ENCODE data around the gene SP4. TPM values are rescaled to one million over a fixed set of nuclear protein-coding genes. Genes with fewer than 3 reads are reported as not detected.
"Not testable (repeated sequence)": the region's sequence is repeated elsewhere in the genome, so short reads cannot be mapped to it uniquely, and the experiment has no call there.

Gene SP4
- total RNA-seq, 1 donor from 2014 or later: 5.8 TPM

DNA sequence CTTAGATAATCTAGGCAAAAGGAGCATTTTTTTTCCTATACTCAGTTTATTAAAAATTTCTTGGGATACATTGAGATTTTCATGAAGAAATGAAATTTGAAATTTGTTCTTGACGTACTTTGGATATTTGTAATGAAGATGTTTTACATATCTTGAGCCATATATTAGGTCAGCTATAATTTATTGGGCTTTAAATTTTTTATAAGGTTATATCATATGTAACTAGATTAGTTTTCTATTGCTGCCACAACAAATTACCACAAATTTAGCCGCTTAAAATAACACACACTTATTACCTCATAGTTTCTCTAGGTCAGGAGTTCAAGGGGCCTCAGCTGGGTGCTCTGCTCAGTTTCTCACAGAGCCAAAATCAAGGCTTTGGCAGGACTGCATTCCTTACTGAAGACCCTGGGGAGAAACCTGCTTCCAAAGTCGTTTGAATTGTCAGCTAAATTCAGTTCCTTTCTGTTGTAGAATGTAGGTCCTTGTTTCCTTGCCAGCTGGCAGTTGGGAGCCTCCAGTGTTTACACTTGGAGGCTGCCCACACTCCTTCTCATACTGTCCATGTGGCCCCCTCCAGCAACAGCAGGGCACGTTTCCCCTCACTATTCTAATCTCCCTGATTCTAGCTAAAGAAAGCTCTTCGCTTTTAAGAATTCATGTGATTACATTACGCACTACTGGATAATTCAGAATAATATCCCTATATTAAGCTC, 72.4 kb downstream of the SP4 start:
- ATAC-seq: no peak
- intact Hi-C loops (cut with micrococcal nuclease): no loop called here

DNA sequence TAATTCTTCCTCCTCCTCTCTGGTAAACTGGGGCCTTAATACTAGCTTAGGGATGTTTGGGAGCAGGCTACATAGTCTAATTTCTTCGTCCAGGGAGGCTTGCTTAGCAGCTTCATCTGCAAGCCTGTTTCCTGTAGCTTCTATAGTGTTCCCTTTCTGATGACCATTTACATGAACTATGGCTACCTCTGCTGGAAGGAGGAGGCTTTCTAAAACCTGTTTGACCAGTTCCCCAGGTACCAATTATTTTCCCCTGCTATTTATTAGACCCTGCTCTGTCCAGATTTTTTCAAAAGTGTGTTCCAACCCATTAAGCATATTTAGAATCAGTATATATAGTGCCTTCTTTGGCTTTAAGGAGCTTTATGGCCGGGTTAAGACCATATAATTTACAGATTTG, 76.1 kb downstream of the SP4 start:
- no peak for ATAC-seq
- intact Hi-C loops (cut with micrococcal nuclease): no loop called here
- DNase-seq: no peak

More for the DNA sequence above, 72.4 kb downstream of the SP4 start:
- DNase-seq: no peak

DNA sequence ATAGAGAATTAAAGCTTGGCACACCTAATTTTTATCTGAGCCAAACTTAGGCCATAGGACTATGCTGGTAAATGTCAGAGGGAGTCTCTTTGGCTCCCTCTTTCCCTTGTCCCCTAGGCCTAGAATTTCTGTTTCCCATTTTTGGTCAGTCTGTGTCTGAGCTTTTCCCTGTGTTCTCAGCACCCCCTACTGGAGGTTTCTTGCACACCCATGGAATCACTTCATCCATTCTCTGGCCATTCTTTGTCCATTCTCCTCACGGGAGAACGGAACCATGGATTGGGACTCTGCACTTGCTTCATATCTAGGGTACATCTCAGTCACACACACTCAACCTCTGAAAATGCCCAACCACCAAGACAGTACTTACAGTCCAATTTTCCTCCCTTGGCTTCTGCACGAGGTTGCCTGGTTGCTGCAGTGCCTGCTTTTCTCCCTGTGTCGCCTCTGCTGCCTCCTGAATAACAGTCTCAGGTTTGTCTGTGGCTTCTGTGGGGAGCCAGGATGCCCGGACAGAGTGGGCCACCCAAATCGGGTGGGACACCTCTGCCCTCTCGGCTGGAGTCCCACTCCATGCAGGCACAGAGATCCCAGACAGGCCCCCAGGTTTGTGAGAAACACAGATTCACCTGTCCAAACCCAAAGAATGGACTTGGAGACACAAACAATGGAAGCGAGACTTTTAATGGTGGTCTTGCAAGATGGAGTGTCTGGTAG, 79.9 kb downstream of the SP4 start:
- ATAC-seq (peak; percentile 57), DNase-seq (no peak)
- intact Hi-C loops (cut with micrococcal nuclease): loop anchor here (5.0 kb wide), 1 partner anchor 250 kb away; no protein-coding TSS in a partner anchor

DNA sequence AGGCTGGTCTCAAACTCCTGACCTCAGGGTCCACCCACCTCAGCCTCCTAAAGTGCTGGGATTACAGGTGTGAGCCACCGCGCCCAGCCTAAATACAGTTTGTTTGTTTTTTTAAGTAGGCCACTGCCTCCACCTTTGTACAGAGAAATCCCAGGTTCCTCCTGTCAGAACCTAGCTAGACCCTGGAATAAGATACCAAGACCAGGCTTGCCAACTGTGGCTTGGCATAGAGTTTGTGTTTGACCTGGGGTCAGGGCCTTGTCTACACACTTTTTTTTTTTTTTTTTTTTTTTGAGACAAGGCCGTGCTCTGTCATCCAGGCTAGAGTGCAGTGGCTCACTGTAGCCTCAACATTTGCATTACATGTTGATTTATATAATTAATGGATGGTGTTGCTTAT, 80.7 kb downstream of the SP4 start:
- intact Hi-C loops (cut with micrococcal nuclease): loop anchor here (5.0 kb wide), 1 partner anchor 251 kb away; no protein-coding TSS in a partner anchor
- ATAC-seq (no peak), DNase-seq (no peak)

DNA sequence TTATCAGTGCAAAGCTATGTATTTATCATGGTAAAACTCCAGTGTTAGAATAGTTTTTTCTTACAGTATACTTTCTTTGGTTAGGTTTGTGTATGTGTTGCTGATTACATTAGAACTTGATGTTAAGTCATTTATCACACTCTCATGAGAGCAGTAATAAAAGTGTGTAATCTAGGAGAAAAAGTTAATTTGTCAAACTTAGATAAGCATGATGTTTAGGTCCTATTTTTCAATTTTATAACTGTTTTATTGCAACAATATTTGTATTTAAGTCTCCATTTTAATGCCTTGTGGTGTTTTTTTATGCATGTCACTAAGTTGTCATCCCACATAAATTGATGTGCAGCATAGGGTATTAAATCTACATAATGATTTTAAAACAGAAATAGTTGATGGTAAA, 86.2 kb downstream of the SP4 start:
- intact Hi-C loops (cut with micrococcal nuclease): no loop called here
- ATAC-seq: no peak
- no peak for DNase-seq

DNA sequence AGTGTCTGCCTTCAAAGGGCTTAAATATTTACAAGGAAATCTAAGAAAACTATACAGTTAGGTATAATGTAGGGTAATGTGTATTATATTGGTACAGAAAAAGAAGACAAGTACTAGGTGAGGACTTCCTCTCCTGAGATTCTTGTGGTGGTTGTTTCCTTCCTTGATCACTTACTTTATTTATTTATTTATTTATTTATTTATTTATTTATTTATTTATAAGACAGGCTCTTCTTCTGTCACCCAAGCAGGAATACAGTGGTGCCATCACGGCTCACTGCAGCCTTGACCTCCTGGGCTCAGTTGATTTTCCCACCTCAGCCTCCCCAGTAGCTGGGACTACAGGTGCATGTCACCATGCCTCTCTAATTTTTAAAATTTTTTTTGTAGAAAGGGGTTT, 96.8 kb downstream of the SP4 start:
- DNase-seq (no peak), ATAC-seq (no peak)
- intact Hi-C loops (cut with micrococcal nuclease): no loop called here

DNA sequence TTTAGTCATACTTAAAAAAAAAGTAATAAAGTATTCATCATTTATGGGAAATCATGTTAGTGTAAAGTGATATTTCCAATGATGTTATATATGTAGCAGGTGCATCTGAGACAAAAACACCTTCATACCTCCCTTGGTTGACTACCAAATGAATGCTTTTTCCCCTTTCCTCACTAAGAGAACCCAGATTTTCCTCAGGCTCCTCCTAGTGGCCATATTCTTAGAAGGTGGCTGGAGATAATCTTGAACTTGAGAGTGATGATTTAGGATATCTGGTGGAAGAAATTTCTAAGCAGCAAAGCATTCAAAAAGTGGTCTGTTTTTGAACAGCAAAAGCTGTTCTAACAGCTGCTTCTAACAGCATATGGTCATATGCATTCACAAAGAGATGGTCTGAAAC, 98.1 kb downstream of the SP4 start:
- DNase-seq: no peak
- ATAC-seq: no peak
- intact Hi-C loops (cut with micrococcal nuclease): no loop called here

DNA sequence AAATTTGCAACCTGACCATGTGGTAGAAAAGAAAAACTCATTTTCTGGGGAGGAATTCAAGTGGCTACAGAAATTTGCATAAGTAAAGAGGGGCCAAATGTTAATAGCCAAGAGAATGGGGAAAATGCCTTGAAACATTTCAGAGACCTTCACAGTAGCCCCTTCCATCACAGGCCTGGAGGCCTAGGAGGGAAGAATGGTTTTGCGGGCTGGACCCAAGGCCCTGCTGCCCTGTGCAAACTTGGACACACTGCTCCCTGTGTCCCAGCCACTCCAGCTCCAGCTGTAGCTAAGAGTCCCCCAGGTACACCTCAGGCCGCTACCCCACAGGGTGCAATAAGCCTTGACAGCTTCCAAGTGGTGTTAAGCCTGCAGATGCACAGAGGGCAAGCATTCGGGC, 98.6 kb downstream of the SP4 start:
- intact Hi-C loops (cut with micrococcal nuclease): no loop called here
- no peak for ATAC-seq
- DNase-seq: no peak

DNA sequence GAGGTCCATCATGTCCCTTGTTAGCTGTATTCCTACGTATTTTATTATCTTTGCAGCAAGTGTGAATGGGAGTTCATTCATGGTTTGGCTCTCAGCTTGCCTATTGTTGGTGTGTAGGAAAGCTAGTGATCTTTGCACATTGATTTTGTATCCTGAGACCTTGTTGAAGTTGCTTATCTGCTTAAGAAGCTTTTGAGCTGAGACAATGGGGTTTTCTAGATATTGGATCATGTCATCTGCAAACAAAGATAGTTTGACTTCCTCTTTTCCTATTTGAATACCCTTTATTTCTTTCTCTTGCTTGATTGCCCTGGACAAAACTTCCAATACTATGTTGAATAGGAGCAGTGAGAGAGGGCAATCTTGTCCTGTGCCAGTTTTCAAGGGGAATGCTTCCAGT, 104.6 kb downstream of the SP4 start:
- DNase-seq; intact Hi-C loops (cut with micrococcal nuclease); ATAC-seq: not testable (repeated sequence)

DNA sequence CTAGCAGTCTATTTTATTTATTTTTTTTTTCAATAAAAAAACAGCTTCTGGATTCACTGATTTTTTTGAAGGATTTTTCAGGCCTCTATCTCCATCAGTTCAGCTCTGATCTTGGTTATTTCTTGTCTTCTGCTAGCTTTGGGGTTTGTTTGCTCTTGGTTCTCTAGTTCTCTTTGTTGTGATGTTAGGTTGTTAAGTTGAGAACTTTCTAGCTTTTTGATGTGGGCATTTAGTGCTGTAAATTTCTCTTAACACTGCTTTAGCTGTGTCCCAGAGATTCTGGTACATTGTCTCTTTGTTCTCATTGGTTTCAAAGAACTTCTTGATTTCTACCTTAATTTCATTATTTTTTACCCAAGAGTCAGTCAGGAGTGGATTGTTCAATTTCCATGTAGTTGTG, 105.8 kb downstream of the SP4 start:
- DNase-seq; ATAC-seq; intact Hi-C loops (cut with micrococcal nuclease): not testable (repeated sequence)

DNA sequence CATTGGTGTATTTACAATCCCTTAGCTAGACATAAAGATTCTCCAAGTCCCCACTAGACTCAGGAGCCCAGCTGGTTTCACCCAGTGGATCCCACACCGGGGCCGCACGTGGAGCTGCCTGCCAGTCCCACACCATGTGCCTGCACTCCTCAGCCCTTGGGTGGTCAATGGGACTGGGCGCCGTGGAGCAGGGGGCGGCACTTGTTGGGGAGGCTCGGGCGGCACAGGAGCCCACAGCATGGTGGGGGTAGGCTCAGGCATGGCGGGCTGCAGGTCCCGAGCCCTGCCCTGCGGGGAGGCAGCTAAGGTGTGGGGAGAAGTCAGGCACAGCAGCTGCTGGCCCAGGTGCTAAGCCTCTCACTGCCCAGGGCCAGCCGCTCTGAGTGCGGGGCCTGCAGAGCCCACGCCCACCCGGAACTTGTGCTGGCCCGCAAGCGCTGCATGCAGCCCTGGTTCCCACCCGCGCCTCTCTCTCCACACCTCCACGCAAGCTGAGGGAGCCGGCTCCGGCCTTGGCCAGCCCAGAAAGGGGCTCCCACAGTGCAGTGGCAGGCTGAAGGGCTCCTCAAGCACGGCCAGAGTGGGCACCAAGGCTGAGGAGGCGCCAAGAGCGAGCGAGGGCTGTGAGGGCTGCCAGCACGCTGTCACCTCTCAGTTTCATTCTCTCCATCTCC, 108.7 kb downstream of the SP4 start:
- DNase-seq; intact Hi-C loops (cut with micrococcal nuclease); ATAC-seq: not testable (repeated sequence)

DNA sequence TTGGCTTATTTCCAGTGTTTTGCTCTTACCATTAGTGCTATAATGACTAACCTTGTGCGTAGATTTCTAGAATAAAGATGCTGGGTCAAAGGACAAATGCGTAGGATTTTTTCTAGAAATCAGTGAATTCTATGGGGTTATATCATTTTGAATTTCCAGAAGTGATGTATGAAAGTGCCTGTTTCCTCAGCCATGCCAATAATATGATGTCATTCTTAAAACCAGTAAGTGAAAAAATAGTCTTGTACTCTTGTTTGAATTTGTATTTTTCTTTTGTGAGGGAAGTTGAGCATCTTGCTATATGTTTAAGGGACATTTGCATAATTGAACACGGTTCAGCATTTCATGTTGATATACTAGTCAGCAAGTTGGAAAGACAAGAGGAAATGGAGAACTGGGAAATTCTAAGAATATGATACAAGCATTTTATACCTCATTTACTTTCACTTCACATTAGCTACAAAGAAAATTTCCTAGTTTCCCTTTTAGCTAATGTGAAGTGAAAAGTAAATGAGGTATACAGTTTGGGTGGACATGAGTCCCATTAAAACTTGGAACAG, 111.1 kb downstream of the SP4 start:
- DNase-seq (no peak), ATAC-seq (no peak)
- intact Hi-C loops (cut with micrococcal nuclease): no loop called here

DNA sequence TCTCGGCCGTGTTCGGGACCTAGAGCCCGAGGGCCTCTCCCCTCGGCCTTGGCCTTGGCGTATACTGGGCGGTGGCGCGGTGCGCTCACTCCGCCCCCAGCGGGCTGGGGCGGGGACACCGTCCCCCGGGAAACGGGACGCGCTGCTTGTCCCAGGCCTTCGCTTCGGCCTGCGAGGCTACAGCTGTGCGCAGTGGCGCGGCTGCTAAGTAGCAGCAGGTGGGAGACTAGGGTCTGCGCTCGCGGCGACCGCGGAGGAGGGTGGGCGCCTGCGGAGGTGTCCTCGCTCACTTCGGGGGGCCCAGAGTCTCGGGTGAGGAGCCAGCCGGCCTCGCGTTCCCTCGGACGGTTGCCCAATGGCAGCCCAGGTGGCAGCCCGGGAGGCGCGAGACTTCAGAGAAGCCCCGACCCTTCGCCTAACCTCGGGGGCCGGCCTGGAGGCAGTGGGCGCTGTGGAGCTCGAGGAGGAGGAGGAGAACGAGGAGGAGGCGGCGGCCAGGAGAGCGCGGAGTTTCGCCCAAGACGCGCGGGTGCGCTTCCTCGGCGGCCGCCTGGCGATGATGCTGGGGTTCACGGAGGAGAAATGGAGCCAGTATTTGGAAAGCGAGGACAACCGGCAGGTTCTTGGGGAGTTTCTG, 115.1 kb downstream of the SP4 start, which contains the start of gene DNAH11:
Gene DNAH11 (plus strand): TSS at position 149 of the 637 bp plus-strand sequence. CDS start 207 bp downstream, at position 356.
- DNase-seq (peak; percentile 58), ATAC-seq (peak; percentile 97)
- intact Hi-C loops (cut with micrococcal nuclease): no loop called here

DNA sequence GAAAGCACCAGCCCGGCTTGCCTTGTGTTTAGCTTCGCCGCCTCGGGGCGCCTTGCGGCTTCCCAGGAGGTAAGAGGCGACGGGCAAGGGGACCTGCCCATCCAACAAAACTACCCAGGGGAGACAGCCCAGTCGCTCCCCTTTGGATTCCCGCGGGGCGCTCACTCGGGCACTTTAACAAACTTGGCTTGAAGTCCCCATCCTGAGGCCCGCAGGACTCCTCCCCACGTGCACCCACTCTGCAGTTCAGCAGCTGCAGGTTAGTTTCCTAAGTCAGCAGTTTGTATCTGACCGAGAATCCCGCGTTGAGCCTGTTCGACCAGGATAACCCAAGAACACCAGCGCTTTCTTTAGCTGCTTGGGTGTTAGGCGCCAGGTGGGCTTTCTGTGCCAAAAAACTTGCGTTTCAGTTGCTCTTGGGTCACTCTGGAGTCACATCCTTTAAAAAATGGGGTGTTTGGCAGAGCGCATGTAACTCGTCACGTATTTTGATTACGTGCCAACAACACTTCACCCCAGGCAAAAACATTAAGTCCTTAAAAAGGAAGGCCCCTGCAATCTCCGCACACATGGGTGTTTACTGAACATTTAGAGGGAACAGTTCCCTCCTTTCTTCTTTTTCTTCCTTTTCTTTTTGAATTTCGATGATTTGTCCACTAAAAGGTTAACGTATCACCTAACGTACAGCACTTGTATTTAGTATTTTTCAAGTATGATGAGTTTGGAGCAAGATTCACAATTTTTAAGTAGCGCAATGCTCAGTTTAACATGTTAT, 115.8 kb downstream of the SP4 start:
- intact Hi-C loops (cut with micrococcal nuclease): no loop called here
- ATAC-seq (peak; percentile 32), DNase-seq (no peak)

DNA sequence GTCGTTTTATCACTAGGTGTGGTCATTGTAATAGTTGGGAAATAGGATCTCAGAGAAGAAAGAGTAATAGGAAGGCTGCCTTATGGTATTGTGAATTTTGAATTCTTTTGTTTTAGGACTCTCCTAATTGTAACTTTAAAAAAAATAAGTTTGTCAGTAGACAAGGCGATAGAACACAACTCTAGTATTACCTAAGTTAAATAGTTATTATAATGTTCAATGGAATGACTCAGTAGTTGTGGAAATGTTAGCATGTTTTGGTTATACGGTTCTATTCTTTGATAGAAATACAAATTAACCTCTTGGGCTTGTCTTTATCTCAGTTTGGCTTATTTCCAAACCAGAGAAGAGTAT, 116.4 kb downstream of the SP4 start:
- no peak for DNase-seq
- intact Hi-C loops (cut with micrococcal nuclease): no loop called here
- ATAC-seq: no peak

DNA sequence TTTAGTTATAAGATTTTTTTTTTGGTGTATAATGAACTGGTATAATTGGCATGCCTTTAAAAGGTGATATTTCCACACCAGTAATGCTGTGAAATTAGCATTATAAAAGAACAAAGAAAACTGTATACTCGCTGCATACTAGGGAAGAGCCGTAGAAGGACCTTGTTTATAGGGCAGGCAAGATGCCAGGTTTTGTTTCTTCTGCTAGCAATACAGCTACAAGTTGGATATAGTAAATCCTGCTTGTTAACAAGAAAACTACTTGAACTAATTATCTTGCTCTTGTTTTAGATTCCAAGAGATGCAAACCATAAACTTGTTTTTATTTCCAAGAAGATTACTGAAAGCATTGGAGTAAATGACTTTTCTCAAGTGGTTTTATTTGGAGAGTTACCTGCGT, 116.8 kb downstream of the SP4 start:
- DNase-seq: no peak
- ATAC-seq: no peak
- intact Hi-C loops (cut with micrococcal nuclease): no loop called here

DNA sequence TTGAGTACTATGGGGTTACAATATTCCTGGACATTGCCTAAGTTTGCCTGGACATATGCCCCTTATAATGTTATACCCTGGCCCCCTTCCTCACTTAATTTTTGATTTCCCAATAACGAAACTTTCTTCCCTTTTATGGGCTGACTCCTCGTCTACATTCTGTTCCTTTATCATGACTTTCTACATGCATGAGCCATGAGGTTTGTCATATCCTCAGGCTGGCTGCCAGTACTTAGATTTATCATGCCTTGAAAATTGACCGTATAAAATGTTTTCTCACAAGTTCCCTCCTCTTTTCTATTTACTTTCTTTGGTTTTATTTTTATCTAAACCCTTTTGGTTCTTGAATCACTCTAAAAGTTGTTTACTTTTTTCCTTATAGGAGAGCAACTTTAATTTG, 119.6 kb downstream of the SP4 start:
- DNase-seq: no peak
- no peak for ATAC-seq
- intact Hi-C loops (cut with micrococcal nuclease): no loop called here

DNA sequence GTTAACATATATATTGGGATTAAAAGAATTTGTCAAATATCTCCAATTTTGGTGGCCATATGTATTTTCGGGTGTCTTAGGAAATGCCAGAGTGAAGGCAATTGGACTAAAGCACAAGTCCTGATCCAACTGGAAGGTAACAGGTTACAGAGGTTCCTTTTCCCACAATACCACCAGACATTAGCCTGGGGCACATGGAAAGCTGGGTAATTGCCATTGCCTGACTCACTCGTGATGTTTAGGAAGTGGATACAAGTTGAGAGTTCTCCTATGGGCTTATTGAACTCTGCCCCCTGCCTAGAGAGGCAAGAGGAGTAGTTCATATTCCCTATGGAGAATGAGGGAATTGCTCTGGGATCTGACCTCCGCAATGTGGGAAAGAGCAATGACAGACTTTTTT, 120.6 kb downstream of the SP4 start:
- DNase-seq (no peak), ATAC-seq (no peak)
- intact Hi-C loops (cut with micrococcal nuclease): no loop called here

DNA sequence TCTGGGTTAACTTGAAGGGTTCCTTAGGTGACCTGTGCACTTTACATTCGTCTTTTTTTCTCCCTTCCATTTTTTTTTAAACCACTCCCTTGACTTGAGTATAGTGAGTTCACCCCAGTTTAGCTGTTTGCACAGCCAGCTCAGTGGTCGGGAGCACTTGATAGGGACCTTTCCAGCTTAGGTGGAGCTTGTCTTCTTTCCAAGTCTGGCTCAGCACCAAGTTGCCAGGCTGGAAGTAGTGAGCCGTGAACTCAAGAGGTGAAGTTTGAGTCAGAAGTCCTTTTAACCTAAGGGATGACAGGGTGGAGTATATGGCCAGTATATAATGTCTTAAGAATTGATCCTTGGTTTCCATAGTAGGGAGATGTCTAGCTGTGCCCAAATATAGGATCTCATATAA, 122.2 kb downstream of the SP4 start:
- no peak for ATAC-seq
- intact Hi-C loops (cut with micrococcal nuclease): no loop called here
- DNase-seq: no peak
